Ovary (tissue), 9 donors: ENCODE measurements around the gene GALK1. TPM values are rescaled to one million over a fixed set of nuclear protein-coding genes. Genes with fewer than 3 reads are reported as not detected.
A peak's percentile ranks its signal among the peaks of the same experiment; 100 is the strongest.

Experiments used
- DNase-seq, 5 donors: peaks; one replicate each; pipeline ENCODE4 v3.0.0-alpha.2; 2019 to 2020
- H3K27ac ChIP-seq, 2 donors: fragments of 200-600 bp; one replicate each; pipeline versions ENCODE4 v1.5.1 to v1.8.0; 2019 to 2022
- H3K27me3 ChIP-seq: fragments of 200-600 bp; one replicate; pipeline ENCODE4 v1.8.0; 2022
- H3K36me3 ChIP-seq: fragments of 200-600 bp; sonication (generic); one replicate; pipeline ENCODE4 v1.5.1; 2019
- H3K4me1 ChIP-seq: one replicate; pipeline ENCODE4 v1.8.1; 2013; ENCODE audit warnings: mild to moderate bottlenecking, moderate library complexity; ENCODE audit not compliant: insufficient read depth
- H3K4me3 ChIP-seq: fragments of 200-600 bp; sonication (generic); one replicate; pipeline ENCODE4 v1.5.1; 2017
- H3K9me3 ChIP-seq, 2 donors: fragments of 200-600 bp in 1 of 2; sonication (generic) in 1 of 2; one replicate each; pipeline versions ENCODE4 v1.5.1 to v1.8.1; 2013 to 2019; ENCODE audit warnings: mild to moderate bottlenecking in 1 of 2, moderate library complexity in 1 of 2
- EP300 ChIP-seq: sonication (generic); formaldehyde crosslinking; IDR thresholded peaks from one replicate; pipeline ENCODE4 v1.6.1; 2017; ENCODE audit warnings: antibody characterized with exemption
- POLR2A ChIP-seq: fragments of 450-650 bp; IDR thresholded peaks from one replicate; pipeline ENCODE4 v1.6.1; 2017; ENCODE audit warnings: antibody characterized with exemption, mild to moderate bottlenecking, moderate library complexity
- WGBS, 3 donors: extraction: QIAGEN DNeasy Blood & Tissue Kit in 1 of 3; methylation state at CpG; one replicate each; pipeline versions ENCODE4 v1.1.5 to v1.1.7; 2013 to 2017; 5-methylcytosine and 5-hydroxymethylcytosine counted together
- intact Hi-C, 4 donors: fragments of 100-400 bp; cut with DNase I; formaldehyde crosslinking; loops; one replicate each; pipeline versions ENCODE4 v1.11.0 to v1.15.1; 2022 to 2023
- polyA plus RNA-seq, 2 donors: library from polyadenylated mRNA; stranded (reverse); fragments of 200-250 nt in 1 of 2; fragments of 350-450 nt in 1 of 2; fragmentation: Illumina TruSeq in 1 of 2; extraction: RNeasy Lipid Tissue Mini Kit (QIAGEN cat#74804) in 1 of 2; gene quantifications; one replicate each; pipeline ENCODE4 v1.2.3, GENCODE V29; 2013 to 2014
- total RNA-seq, 7 donors: library from RNA; depleted of rRNA in 2 of 7; stranded (reverse); fragments of >200 nt in 2 of 7; fragmentation: NEBNext Ultra II Directional in 3 of 7; extraction: Animal tissue kit (Norgen Biotek cat#: 25700) in 3 of 7; gene quantifications; one replicate each; pipeline versions ENCODE4 v1.1.0 to v1.2.4, GENCODE V29; 2016 to 2023
- TF ChIP-seq, protein P1 (sequence below), 3 donors: fragments of 450-650 bp in 2 of 3; fragments of 200-600 bp in 1 of 3; IDR thresholded peaks; one replicate each; pipeline versions ENCODE4 v1.5.1 to v1.8.0; 2016 to 2022; ENCODE audit warnings: antibody characterized with exemption in 3 of 3, mild to moderate bottlenecking in 1 of 3
- donor health status: DM: no; HTN: no; CAD: no; lungs with moderate emphysema.
- donor health status: DM: no; HTN: no; CAD: no.
- donor health status: Bipolar disorder and iron deficiency.
- donor health status: DM: yes; HTN: yes; CAD: no.
- donor health status: DM: no; HTN: no; CAD: no.
- donor health status: DM: yes; HTN: yes; CAD: no.

The GALK1 gene
- total and polyA plus RNA-seq, 9 donors, result 0.33 to 35.1 (median 27.5) TPM

DNA sequence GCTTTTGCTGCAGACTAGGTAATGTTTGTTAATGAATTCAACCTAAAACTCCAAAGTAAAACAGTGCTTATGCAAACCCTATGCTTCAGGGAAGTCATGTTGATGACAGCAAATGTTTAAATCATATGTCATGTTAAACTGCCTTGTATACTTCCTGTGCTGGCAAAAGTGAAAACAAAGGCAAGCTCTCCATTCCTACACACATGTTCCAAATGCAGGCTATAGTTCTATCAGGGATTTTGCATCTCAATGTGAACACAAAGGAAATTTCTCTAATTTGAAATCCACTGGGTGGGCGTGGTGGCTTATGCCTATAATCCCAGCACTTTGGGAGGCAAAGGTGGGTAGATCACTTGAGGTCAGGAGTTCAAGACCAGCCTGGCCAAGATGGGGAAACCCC, 38.9 kb upstream of the GALK1 start:
- H3K9me3 ChIP-seq, result no peaks in the 10 kb centered on the region
- 94 to 95% (median 94%) methylated on average over 1 of the region's 1 CpG for WGBS, 3 donors
- H3K27me3 ChIP-seq, result no peaks in the 10 kb centered on the region
- DNase-seq, result no peak
- no peak overlapping the region for H3K4me3 ChIP-seq
- H3K4me1 ChIP-seq, result no peaks in the 10 kb centered on the region
- TF ChIP-seq POLR2A (no peak), EP300 (no peak)
- TF ChIP-seq, protein P1, sequence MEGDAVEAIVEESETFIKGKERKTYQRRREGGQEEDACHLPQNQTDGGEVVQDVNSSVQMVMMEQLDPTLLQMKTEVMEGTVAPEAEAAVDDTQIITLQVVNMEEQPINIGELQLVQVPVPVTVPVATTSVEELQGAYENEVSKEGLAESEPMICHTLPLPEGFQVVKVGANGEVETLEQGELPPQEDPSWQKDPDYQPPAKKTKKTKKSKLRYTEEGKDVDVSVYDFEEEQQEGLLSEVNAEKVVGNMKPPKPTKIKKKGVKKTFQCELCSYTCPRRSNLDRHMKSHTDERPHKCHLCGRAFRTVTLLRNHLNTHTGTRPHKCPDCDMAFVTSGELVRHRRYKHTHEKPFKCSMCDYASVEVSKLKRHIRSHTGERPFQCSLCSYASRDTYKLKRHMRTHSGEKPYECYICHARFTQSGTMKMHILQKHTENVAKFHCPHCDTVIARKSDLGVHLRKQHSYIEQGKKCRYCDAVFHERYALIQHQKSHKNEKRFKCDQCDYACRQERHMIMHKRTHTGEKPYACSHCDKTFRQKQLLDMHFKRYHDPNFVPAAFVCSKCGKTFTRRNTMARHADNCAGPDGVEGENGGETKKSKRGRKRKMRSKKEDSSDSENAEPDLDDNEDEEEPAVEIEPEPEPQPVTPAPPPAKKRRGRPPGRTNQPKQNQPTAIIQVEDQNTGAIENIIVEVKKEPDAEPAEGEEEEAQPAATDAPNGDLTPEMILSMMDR (IDR thresholded peaks at IDR 0.05), result no peak
- no peaks in the 10 kb centered on the region for H3K36me3 ChIP-seq
- intact Hi-C loops, result no loop called here
- no peak overlapping the region for H3K27ac ChIP-seq

DNA sequence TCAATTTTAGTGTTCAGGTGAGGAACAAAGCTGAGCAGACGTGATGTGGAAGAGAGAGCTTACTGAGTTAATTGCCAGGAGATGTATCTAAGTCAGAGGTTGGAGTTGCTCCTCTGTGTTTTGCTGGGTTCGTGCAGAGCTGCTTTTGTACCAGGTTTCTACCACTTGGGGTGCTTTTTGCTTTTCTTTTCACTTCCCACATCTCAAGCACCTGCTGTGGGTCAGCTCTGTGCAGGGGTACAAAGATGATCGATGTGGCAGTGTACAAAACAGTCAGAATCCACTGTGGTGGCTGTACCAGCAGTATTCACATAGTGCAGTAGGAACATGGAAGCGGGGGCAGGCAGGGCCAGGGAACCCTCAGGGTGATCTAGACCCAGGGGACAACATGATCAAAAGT, 34.4 kb upstream of the GALK1 start:
- intact Hi-C loops, result no loop called here
- no peaks in the 10 kb centered on the region for H3K27me3 ChIP-seq
- no peaks in the 10 kb centered on the region for H3K9me3 ChIP-seq
- TF ChIP-seq EP300 (no peak), POLR2A (no peak)
- TF ChIP-seq, protein P1 (IDR thresholded peaks at IDR 0.05), result no peak
- no peak overlapping the region for H3K27ac ChIP-seq
- H3K4me1 ChIP-seq, result no peaks in the 10 kb centered on the region
- H3K36me3 ChIP-seq, result no peaks in the 10 kb centered on the region
- H3K4me3 ChIP-seq, result no peak overlapping the region
- WGBS, 3 donors, result 81 to 88% (median 84%) methylated on average over 4 of the region's 4 CpGs
- DNase-seq, result peak in 1 of 5 donors; percentile 8

DNA sequence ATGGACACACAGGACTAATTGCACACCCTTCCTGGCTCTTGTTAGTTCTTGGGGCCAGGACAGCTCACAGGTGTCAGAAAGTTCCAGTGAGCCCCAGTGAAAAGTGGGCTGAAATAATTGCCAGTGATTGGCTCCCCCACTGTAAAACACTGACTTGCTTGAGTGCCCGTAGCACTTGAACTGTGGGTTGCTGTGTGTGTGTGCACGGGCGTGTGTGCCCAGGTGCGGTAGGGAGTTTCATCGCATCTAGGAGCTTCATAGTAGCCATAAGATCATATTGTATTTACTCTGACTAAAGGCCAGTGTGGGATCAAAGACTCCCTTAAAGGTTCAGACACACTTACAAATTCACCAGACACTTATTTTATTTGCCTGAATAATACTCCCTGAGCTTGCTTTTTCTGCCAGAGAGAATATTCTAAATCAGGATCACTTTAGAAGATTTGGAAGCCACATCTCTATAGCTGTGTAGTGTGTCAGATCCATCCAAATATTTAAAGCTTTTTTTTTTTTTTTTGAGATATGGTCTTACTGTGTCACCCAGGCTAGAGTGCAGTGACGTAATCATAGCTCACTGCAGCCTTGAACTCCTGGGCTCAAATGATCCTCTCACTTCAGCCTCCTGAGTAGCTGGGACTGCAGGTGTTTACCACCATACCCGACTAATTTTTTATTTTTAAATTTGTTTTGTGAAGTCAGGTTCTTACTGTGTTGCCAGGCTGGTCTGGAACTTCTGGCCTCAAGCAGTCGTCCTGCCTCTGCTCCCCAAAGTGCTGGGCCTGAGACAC, 31.0 kb upstream of the GALK1 start:
- Histone ChIP-seq H3K4me3 (no peak overlapping the region), H3K27me3 (no peaks in the 10 kb centered on the region), H3K27ac (no peak overlapping the region), H3K9me3 (no peaks in the 10 kb centered on the region), H3K4me1 (no peaks in the 10 kb centered on the region), H3K36me3 (no peaks in the 10 kb centered on the region)
- no peak for TF ChIP-seq EP300
- no peak for TF ChIP-seq POLR2A
- TF ChIP-seq, protein P1 (IDR thresholded peaks at IDR 0.05), result no peak
- WGBS, 3 donors, result 85 to 91% (median 89%) methylated on average over 8 of the region's 8 CpGs
- intact Hi-C loops, result no loop called here
- DNase-seq, result peak in 1 of 5 donors; percentile 11

DNA sequence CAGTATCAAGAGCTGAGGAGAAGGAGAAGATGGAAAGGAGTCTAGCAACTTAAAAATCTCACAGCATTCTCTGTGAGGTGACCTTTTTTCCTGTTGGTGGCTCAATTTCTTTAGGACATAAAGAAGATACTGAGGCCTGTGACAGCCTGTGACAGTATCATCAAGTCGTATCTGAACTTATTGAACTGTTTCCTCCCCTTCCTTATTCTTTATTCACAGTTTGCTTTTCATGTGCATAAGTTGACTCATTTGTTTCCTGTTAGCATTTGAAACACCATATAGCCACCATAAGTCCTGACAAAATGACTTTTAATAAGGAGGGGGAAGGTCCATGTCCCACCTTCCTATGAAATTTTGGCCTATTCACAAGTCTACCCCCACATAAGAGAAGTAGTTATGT, 28.5 kb upstream of the GALK1 start:
- intact Hi-C loops, result no loop called here
- H3K9me3 ChIP-seq, result no peaks in the 10 kb centered on the region
- H3K27me3 ChIP-seq, result no peaks in the 10 kb centered on the region
- H3K36me3 ChIP-seq, result no peaks in the 10 kb centered on the region
- 80 to 91% (median 84%) methylated on average over 1 of the region's 1 CpG for WGBS, 3 donors
- DNase-seq, result no peak
- H3K27ac ChIP-seq, result no peak overlapping the region
- H3K4me1 ChIP-seq, result no peaks in the 10 kb centered on the region
- TF ChIP-seq EP300, result no peak
- no peak for TF ChIP-seq POLR2A
- TF ChIP-seq, protein P1 (IDR thresholded peaks at IDR 0.05), result no peak
- H3K4me3 ChIP-seq, result no peak overlapping the region
